Camera-type eye (tissue), 1 donor: ENCODE measurements around the gene MT2A. TPM values are rescaled to one million over a fixed set of nuclear protein-coding genes. Genes with fewer than 3 reads are reported as not detected.

ENCODE experiments used
- total RNA-seq: library from RNA; depleted of rRNA; stranded (reverse); fragments of >200 nt; gene quantifications from one replicate; pipeline ENCODE4 v1.2.3, GENCODE V29; 2014

The MT2A gene
- total RNA-seq, result 2.6 TPM

GRCh38 chr16:56608043-56608875 lies at the start of gene MT2A:
Gene MT2A, plus strand, starts transcription at chr16:56608584. Its CDS starts 72 bp downstream, at chr16:56608656.

DNA sequence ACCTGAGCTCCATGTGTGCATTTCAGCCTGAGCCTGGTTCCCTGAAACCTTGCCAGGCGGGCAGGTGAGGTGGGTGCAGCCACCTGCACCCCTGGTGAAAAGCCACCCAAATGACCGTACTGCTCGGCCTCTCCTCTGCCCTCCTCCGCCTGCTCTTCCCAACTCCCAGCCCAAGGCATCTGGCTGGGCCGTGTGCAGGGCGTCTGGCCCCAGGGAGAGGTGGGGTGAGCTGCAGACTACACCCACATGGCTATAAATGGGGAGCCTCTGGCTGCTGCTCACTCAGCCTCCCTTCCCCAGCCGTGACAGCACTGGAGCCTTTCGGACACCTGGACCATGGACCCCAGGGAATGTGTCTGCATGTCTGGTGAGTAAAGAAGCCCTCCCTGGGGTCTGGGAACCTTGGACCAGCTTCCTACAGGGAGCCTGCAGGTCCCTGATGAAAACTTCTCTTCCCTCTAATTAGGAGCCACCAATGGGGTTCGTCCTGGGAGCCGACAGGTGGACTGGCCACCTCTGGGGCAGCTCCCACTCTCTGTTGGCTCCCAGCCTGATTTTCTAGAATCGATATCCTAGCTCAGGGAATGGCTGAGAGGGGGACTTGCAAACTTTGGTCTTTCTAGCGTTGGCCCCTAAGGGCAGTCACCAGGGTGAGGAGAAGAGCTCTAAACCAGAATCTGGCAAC lies 43.4 kb upstream of the MT2A start, which contains the start of gene MT4:
TSS of gene MT4 (plus strand) at position 281 of the 685 bp plus-strand sequence. CDS start at position 337, 56 bp downstream.

GRCh38 chr16:56589141-56590039 lies 19.0 kb upstream of the MT2A start, which contains the start of gene MT3:
Gene MT3, plus strand, starts transcription at chr16:56589528. Its CDS starts 63 bp downstream, at chr16:56589591.

GRCh38 chr16:56625140-56625942 lies 17.0 kb downstream of the MT2A start, which contains the start of gene MT1E:
Gene MT1E, plus strand, starts transcription at chr16:56625781. Its CDS starts 71 bp downstream, at chr16:56625852.

DNA sequence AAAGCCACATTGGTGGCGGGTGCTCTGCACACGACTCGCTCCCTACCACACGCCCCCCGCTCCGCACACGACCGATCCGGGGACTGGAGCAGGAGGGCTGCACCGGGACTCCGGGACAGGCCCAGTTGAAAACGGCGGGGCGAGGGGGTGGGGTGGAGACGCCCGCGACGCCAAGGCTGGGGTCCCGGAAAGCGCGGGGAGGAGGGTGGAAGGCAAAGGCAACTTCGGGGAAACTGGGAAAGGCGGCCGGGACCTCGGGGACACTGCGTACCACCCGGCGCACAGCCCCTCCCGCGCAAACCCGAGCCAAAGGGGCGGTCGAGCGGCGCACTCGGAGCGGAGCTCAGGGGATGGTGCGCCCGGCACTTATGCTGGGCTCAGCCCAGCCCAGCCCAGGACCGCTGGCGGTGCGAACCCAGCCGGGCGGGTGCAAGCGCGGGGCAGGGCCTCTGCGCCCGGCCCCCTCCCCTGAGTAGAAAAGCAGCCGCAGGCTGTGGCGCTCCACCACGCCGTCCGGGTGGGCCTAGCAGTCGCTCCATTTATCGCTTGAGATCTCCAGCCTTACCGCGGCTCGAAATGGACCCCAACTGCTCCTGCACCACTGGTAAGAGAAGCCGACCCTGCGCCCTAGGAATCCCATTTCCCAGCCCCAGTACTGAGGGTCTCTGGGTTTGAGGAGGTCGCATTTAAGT lies 23.9 kb downstream of the MT2A start, which contains the start of gene MT1M:
TSS of gene MT1M (plus strand) at position 504 of the 692 bp plus-strand sequence. CDS start at position 577, 73 bp downstream.

DNA sequence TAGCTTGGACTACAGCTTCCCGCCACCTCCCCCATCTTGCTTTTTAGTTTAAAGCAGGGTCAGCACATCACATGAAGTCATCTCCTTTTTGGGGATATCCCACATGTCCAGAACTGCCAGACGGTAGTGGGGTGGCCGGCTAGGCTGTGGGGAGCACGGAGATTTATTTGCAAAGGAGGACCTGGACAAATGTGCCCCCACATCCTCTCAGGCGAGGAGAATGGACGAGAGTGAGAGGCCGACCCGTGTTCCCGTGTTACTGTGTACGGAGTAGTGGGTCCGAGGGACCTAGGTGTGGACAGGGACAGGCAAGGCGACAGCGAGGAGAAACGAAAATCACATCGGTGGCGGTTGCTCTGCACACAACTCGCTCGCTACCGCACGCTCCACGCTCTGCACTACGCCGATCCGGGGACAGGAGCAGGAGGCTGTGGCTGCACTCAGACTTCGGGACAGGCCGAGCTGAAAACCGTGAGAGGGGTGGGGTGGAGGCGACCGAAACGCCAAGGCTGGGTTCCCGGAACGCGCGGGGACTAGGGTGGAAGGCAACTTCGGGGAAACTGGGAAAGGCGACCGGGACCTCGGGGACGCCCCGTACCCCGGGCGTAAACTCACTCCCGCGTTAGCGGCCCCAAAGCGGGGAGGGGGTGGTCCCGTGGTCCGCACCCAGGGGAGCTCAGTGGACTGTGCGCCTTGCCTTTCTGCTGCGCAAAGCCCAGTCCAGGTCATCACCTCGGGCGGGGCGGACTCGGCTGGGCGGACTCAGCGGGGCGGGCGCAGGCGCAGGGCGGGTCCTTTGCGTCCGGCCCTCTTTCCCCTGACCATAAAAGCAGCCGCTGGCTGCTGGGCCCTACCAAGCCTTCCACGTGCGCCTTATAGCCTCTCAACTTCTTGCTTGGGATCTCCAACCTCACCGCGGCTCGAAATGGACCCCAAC lies 29.7 kb downstream of the MT2A start, which contains the start of gene MT1A:
TSS of gene MT1A (plus strand) at position 853 of the 937 bp plus-strand sequence. CDS start at position 926, 73 bp downstream.

GRCh38 chr16:56651586-56651985 lies 43.2 kb downstream of the MT2A start, which contains the start of gene MT1B:
Gene MT1B, plus strand, starts transcription at chr16:56651886. Its CDS starts 68 bp downstream, at chr16:56651954.

DNA sequence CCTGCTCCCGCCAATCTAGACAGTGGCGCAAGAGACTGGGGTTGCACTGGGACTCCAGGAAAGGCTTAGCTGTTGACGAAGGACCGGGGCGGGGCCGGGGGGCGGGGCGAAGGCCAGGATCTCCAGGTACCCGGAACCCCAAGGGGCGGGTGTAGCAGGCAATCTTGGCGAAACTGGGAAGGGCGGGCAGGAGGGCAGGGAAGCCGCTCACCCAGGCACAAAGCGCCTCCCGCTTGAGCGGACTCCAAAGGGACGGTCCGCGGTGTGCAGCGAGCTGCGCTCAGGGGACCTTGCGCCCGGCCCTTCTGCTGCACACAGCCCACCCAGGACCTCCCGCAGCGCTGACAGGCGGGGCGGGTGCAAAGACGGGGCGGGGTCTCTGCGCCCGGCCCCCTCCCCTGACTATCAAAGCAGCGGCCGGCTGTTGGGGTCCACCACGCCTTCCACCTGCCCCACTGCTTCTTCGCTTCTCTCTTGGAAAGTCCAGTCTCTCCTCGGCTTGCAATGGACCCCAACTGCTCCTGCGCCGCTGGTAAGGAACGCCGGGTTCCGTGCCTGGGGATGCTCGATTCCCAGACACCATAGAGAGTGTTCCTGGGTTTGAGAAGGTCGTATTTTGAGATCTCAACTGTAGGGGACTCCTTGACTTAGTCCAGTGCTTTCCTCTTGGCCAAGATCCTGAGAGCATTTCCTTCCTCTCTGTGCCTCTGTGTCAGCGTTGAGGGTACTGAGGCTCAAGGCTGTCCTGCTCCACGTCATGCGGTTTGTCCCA lies 49.4 kb downstream of the MT2A start, which contains the start of gene MT1F:
TSS of gene MT1F (plus strand) at position 405 of the 772 bp plus-strand sequence. CDS start at position 505, 100 bp downstream.

Other genes starting within 250 kb of the MT2A start
- gene AMFR, start 183.0 kb upstream of the MT2A start, total RNA-seq, result 170 TPM
- gene NUDT21, start 157.3 kb upstream of the MT2A start, total RNA-seq, result 129 TPM
- gene OGFOD1, start 157.0 kb upstream of the MT2A start, total RNA-seq, result 70.2 TPM
- 97.5 TPM for gene BBS2, start 88.6 kb upstream of the MT2A start, total RNA-seq
- gene MT4, start 43.5 kb upstream of the MT2A start, total RNA-seq, result not detected
- not detected for gene MT3, start 19.1 kb upstream of the MT2A start, total RNA-seq
- gene MT1E, start 17.2 kb downstream of the MT2A start, total RNA-seq, result 3.1 TPM
- gene MT1M, start 24.1 kb downstream of the MT2A start, total RNA-seq, result not detected
- gene MT1A, start 30.1 kb downstream of the MT2A start, total RNA-seq, result not detected
- gene MT1B, start 43.3 kb downstream of the MT2A start, total RNA-seq, result not detected
- gene MT1F, start 49.4 kb downstream of the MT2A start, total RNA-seq, result 0.77 TPM
- gene MT1G, start 59.5 kb downstream of the MT2A start, total RNA-seq, result not detected
- gene MT1H, start 61.2 kb downstream of the MT2A start, total RNA-seq, result not detected
- 28.3 TPM for gene MT1X, start 73.9 kb downstream of the MT2A start, total RNA-seq
- 81.0 TPM for gene NUP93, start 121.5 kb downstream of the MT2A start, total RNA-seq